Activated CD8-positive, alpha-beta T cell treated with anti-CD3 and anti-CD28 coated beads for 36 hours (primary cell): ENCODE measurements around the gene PLEKHA4. TPM values are rescaled to one million over a fixed set of nuclear protein-coding genes. Genes with fewer than 3 reads are reported as not detected.

Experiments
- ATAC-seq: fragments of 200-7000 bp; cut with Tn5 transposase; one replicate; pipeline ENCODE4 v1.10.0; 2021; ENCODE audit warnings: mild to moderate bottlenecking, moderate library complexity
- CTCF ChIA-PET: fragments of 350-600 bp; sonication (Branson Sonifier 250); formaldehyde crosslinking; loops from one replicate; lab custom pipeline; 2021; ENCODE audit warnings: antibody characterized with exemption; lab: Charles Lee
- POLR2A ChIA-PET: fragments of 350-600 bp; sonication (Branson Sonifier 250); formaldehyde crosslinking; loops from one replicate; lab custom pipeline; 2021; ENCODE audit warnings: antibody characterized with exemption; lab: Charles Lee
- DNase-seq: peaks from one replicate; pipeline ENCODE4 v3.0.0-alpha.2; 2020
- H3K27ac Mint-ChIP-seq: one replicate; pipeline ENCODE4 v1.8.0; 2021; ENCODE audit warnings: mild to moderate bottlenecking, mixed read lengths
- H3K27me3 Mint-ChIP-seq: one replicate; pipeline ENCODE4 v1.8.0; 2021; ENCODE audit warnings: mixed read lengths
- H3K36me3 Mint-ChIP-seq: one replicate; pipeline ENCODE4 v1.8.0; 2021; ENCODE audit warnings: low read depth, mixed read lengths
- H3K4me1 Mint-ChIP-seq: one replicate; pipeline ENCODE4 v1.8.0; 2021; ENCODE audit warnings: low read depth, mixed read lengths
- H3K4me3 Mint-ChIP-seq: one replicate; pipeline ENCODE4 v1.8.0; 2021; ENCODE audit warnings: mild to moderate bottlenecking, moderate library complexity, mixed read lengths
- H3K9me3 Mint-ChIP-seq: one replicate; pipeline ENCODE4 v1.8.0; 2021; ENCODE audit warnings: mixed read lengths
- intact Hi-C: fragments of 100-400 bp; cut with micrococcal nuclease; formaldehyde crosslinking; loops from one replicate; pipeline ENCODE4 v1.10.0; 2022
- total RNA-seq, 2 experiments: library from RNA; stranded (reverse); gene quantifications; one replicate each; pipeline ENCODE4 v1.2.3, GENCODE V29; 2021
- TF ChIP-seq, protein P1 (sequence below): fragments of 200-600 bp; IDR thresholded peaks from one replicate; pipeline ENCODE4 v1.8.0; 2022; ENCODE audit warnings: antibody characterized with exemption, mild to moderate bottlenecking

The PLEKHA4 gene, protein sequence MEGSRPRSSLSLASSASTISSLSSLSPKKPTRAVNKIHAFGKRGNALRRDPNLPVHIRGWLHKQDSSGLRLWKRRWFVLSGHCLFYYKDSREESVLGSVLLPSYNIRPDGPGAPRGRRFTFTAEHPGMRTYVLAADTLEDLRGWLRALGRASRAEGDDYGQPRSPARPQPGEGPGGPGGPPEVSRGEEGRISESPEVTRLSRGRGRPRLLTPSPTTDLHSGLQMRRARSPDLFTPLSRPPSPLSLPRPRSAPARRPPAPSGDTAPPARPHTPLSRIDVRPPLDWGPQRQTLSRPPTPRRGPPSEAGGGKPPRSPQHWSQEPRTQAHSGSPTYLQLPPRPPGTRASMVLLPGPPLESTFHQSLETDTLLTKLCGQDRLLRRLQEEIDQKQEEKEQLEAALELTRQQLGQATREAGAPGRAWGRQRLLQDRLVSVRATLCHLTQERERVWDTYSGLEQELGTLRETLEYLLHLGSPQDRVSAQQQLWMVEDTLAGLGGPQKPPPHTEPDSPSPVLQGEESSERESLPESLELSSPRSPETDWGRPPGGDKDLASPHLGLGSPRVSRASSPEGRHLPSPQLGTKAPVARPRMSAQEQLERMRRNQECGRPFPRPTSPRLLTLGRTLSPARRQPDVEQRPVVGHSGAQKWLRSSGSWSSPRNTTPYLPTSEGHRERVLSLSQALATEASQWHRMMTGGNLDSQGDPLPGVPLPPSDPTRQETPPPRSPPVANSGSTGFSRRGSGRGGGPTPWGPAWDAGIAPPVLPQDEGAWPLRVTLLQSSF
- 1 to 10 TPM; 9.4 to 9.7 TPM for total RNA-seq

DNA sequence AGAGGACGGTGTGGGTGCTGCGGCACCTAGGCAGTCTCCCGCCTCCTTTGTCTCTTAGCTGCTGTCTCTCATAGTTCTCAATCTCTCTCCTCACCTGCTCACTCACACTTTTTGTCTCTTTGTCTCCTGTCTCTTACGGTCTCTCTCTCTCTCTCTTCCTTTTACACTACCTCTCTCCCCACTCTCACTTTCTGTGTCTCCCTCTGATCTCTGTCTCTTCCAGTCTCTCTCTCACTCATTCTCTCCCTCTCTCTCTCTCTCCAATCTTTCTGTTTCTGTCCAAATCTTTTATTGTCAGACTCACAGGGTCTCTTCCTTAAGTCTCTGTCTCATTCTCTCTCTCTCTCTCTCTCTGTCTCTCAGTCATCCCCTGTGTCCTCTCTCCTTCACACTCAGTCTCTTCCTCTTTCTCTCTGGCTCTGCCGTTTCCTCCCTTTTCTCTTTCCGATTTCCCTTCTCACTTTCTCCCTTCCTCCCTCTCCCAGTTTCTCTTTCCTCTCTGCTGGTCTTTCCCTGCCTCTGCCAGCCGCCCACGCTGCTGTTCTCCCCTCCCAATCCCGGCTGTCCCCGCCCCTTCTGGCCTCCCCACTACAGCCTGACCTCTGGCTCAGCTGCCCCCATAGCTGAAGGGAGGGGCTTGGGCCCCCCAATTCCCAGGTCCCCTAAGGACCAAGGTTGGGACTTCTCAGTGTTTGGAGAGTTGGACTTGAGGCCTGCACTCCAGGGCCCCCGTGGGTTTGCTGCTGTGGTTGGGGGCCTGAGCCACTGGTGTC, at the start of gene PLEKHA4:
Gene PLEKHA4, minus strand, starts transcription at position 504 of the 773 bp plus-strand sequence. CDS start 997 bp downstream, outside the sequence.
- ChIA-PET POLR2A (interaction anchor here (0.7 kb wide), 1 partner anchor 92 kb away, joined by 3 read pairs; no protein-coding TSS in a partner anchor), CTCF (interaction anchor here (1.0 to 1.1 kb wide), 2 partner anchors 26 to 102 kb away, joined by 3 read pairs; no protein-coding TSS in a partner anchor)
- ATAC-seq: no peak
- no peaks in the 10 kb centered on the region for H3K9me3 Mint-ChIP-seq
- peaks cover 7% of the 10 kb centered on the region for H3K36me3 Mint-ChIP-seq
- H3K4me3 Mint-ChIP-seq: no peak within 1 kb of the TSS
- H3K27ac Mint-ChIP-seq: peak within 1 kb of the TSS; percentile 55
- H3K4me1 Mint-ChIP-seq: peaks cover 13% of the 10 kb centered on the region
- intact Hi-C loops: no loop called here
- TF ChIP-seq, protein P1, sequence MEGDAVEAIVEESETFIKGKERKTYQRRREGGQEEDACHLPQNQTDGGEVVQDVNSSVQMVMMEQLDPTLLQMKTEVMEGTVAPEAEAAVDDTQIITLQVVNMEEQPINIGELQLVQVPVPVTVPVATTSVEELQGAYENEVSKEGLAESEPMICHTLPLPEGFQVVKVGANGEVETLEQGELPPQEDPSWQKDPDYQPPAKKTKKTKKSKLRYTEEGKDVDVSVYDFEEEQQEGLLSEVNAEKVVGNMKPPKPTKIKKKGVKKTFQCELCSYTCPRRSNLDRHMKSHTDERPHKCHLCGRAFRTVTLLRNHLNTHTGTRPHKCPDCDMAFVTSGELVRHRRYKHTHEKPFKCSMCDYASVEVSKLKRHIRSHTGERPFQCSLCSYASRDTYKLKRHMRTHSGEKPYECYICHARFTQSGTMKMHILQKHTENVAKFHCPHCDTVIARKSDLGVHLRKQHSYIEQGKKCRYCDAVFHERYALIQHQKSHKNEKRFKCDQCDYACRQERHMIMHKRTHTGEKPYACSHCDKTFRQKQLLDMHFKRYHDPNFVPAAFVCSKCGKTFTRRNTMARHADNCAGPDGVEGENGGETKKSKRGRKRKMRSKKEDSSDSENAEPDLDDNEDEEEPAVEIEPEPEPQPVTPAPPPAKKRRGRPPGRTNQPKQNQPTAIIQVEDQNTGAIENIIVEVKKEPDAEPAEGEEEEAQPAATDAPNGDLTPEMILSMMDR: no peak
- DNase-seq: no peak
- peaks cover 2% of the 10 kb centered on the region for H3K27me3 Mint-ChIP-seq

GRCh38 chr19:48918071-48918470, 49.7 kb upstream of the PLEKHA4 start:
- TF ChIP-seq, protein P1: no peak
- Mint-ChIP-seq H3K4me3 (no peak overlapping the region), H3K36me3 (peaks cover 31% of the 10 kb centered on the region), H3K27ac (no peak overlapping the region), H3K27me3 (no peaks in the 10 kb centered on the region), H3K9me3 (no peaks in the 10 kb centered on the region), H3K4me1 (no peaks in the 10 kb centered on the region)
- DNase-seq: no peak
- POLR2A ChIA-PET: interaction anchor here (0.7 to 1.1 kb wide), 2 partner anchors 11 to 103 kb away, joined by 3 to 4 read pairs; no protein-coding TSS in a partner anchor
- CTCF ChIA-PET: interaction anchor here (1.6 kb wide), 1 partner anchor 75 kb away, joined by 4 read pairs; the partner anchor contains the start of genes GYS1 and RUVBL2
- intact Hi-C loops: no loop called here
- ATAC-seq: no peak

- DNase-seq: no peak
- TF ChIP-seq, protein P1: no peak
- Mint-ChIP-seq H3K36me3 (peaks cover 38% of the 10 kb centered on the region), H3K27me3 (no peaks in the 10 kb centered on the region), H3K4me3 (no peak overlapping the region), H3K27ac (no peak overlapping the region), H3K9me3 (no peaks in the 10 kb centered on the region), H3K4me1 (no peaks in the 10 kb centered on the region)
- POLR2A ChIA-PET: interaction anchor here (1.7 kb wide), 1 partner anchor 17 kb away, joined by 3 read pairs; the partner anchor contains the start of gene TULP2
- no peak for ATAC-seq
- CTCF ChIA-PET: interaction anchor here (1.3 kb wide), 1 partner anchor 16 kb away, joined by 4 read pairs; the partner anchor contains the start of gene NUCB1
- intact Hi-C loops: no loop called here
Measured at GRCh38 chr19:48915757-48916156, 47.3 kb upstream of the PLEKHA4 start.

- no peak for ATAC-seq
- Mint-ChIP-seq H3K27me3 (no peaks in the 10 kb centered on the region), H3K27ac (no peak overlapping the region), H3K36me3 (peaks cover 46% of the 10 kb centered on the region), H3K9me3 (no peaks in the 10 kb centered on the region), H3K4me1 (no peaks in the 10 kb centered on the region), H3K4me3 (no peak overlapping the region)
- TF ChIP-seq, protein P1: no peak
- DNase-seq: no peak
- intact Hi-C loops: no loop called here
- CTCF ChIA-PET: interaction anchor here (1.9 kb wide), 1 partner anchor 19 kb away, joined by 5 read pairs; the partner anchor contains the start of gene DHDH
- POLR2A ChIA-PET: interaction anchor here (0.8 to 2.2 kb wide), 2 partner anchors 10 to 12 kb away, joined by 4 to 5 read pairs; no protein-coding TSS in a partner anchor
Measured at GRCh38 chr19:48914181-48914580, 45.8 kb upstream of the PLEKHA4 start.
